ENCODE data around the gene UBL4A.

The UBL4A gene

GRCh38 chrX:154436983-154437752 is 49.2 kb downstream of the UBL4A start, which contains the start of gene GDI1:
Gene GDI1 (plus strand): TSS chrX:154437154. CDS start chrX:154437255, 101 bp downstream.
- Histone ChIP-seq H3K36me3 (ENCODE audit: insufficient read depth, low read length) (peaks cover 39% of the 10 kb centered on the region), H4K20me1 (ENCODE audit: insufficient read depth, low read length) (no peaks in the 10 kb centered on the region)

GRCh38 chrX:154436374-154436982 is 49.9 kb downstream of the UBL4A start:
- peaks cover 19% of the 10 kb centered on the region for H3K4me1 ChIP-seq (ENCODE audit: insufficient read depth, low read length, severe bottlenecking)
- no peaks in the 10 kb centered on the region for H3F3A ChIP-seq (ENCODE audit: insufficient read depth, low read length)
- peak overlapping the region; percentile 58 for H3K27ac ChIP-seq (ENCODE audit: low read depth, low read length, poor library complexity, severe bottlenecking)
- TF ChIP-seq EZH2 (IDR thresholded peaks at IDR 0.05; ENCODE audit: borderline replicate concordance, low read length) (no peak), CTCF (IDR thresholded peaks at IDR 0.05; ENCODE audit: low read length) (no peak)
- H2AFZ ChIP-seq (ENCODE audit: low read length) = no peak overlapping the region
- H3K9me3 ChIP-seq (ENCODE audit: low read length) = no peaks in the 10 kb centered on the region
- H3K4me2 ChIP-seq (ENCODE audit: low read length) = peak overlapping the region; percentile 96
- peaks cover 34% of the 10 kb centered on the region for H3K36me3 ChIP-seq (ENCODE audit: insufficient read depth, low read length)
- H3K4me3 ChIP-seq (ENCODE audit: low read depth, low read length, poor library complexity, severe bottlenecking) = peak overlapping the region; percentile 81
- H3K79me2 ChIP-seq (ENCODE audit: insufficient read depth, low read length) = peaks cover 7% of the 10 kb centered on the region; the same call in 1 of the 2 replicates
- peak overlapping the region; percentile 76 for H3K9ac ChIP-seq (ENCODE audit: low read length)
- H3K27me3 ChIP-seq (ENCODE audit: insufficient read depth, low read length) = no peaks in the 10 kb centered on the region
- no peaks in the 10 kb centered on the region for H3K9me2 ChIP-seq (ENCODE audit: low read depth, low read length)
- no peaks in the 10 kb centered on the region for H4K20me1 ChIP-seq (ENCODE audit: insufficient read depth, low read length)

More at GRCh38 chrX:154436983-154437752, 49.2 kb downstream of the UBL4A start, which contains the start of gene GDI1:
- H3K27ac ChIP-seq (ENCODE audit: low read depth, low read length, poor library complexity, severe bottlenecking) = peak within 1 kb of the TSS; percentile 58
- no peak within 1 kb of the TSS for H2AFZ ChIP-seq (ENCODE audit: low read length)
- H3K9me2 ChIP-seq (ENCODE audit: low read depth, low read length) = no peaks in the 10 kb centered on the region
- peaks cover 19% of the 10 kb centered on the region for H3K4me1 ChIP-seq (ENCODE audit: insufficient read depth, low read length, severe bottlenecking)
- H3K4me2 ChIP-seq (ENCODE audit: low read length) = peak within 1 kb of the TSS; percentile 96
- H3K79me2 ChIP-seq (ENCODE audit: insufficient read depth, low read length) = peaks cover 7% of the 10 kb centered on the region; the same call in 1 of the 2 replicates
- TF ChIP-seq EZH2 (IDR thresholded peaks at IDR 0.05; ENCODE audit: borderline replicate concordance, low read length) = no peak
- no peak for TF ChIP-seq CTCF (IDR thresholded peaks at IDR 0.05; ENCODE audit: low read length)
- no peaks in the 10 kb centered on the region for H3F3A ChIP-seq (ENCODE audit: insufficient read depth, low read length)
- no peaks in the 10 kb centered on the region for H3K9me3 ChIP-seq (ENCODE audit: low read length)
- no peaks in the 10 kb centered on the region for H3K27me3 ChIP-seq (ENCODE audit: insufficient read depth, low read length)
- H3K9ac ChIP-seq (ENCODE audit: low read length) = peak within 1 kb of the TSS; percentile 76
- peak within 1 kb of the TSS; percentile 81 for H3K4me3 ChIP-seq (ENCODE audit: low read depth, low read length, poor library complexity, severe bottlenecking)

- no peak overlapping the region for H3K4me3 ChIP-seq (ENCODE audit: low read depth, low read length, poor library complexity, severe bottlenecking)
- H3K9me2 ChIP-seq (ENCODE audit: low read depth, low read length) = no peaks in the 10 kb centered on the region
- H3K9me3 ChIP-seq (ENCODE audit: low read length) = no peaks in the 10 kb centered on the region
- H3K9ac ChIP-seq (ENCODE audit: low read length) = no peak overlapping the region
- H2AFZ ChIP-seq (ENCODE audit: low read length) = no peak overlapping the region
- peaks cover 7% of the 10 kb centered on the region; the same call in 1 of the 2 replicates for H3K79me2 ChIP-seq (ENCODE audit: insufficient read depth, low read length)
- no peak overlapping the region for H3K27ac ChIP-seq (ENCODE audit: low read depth, low read length, poor library complexity, severe bottlenecking)
- no peaks in the 10 kb centered on the region for H4K20me1 ChIP-seq (ENCODE audit: insufficient read depth, low read length)
- no peaks in the 10 kb centered on the region for H3F3A ChIP-seq (ENCODE audit: insufficient read depth, low read length)
- peaks cover 19% of the 10 kb centered on the region for H3K4me1 ChIP-seq (ENCODE audit: insufficient read depth, low read length, severe bottlenecking)
- H3K36me3 ChIP-seq (ENCODE audit: insufficient read depth, low read length) = peaks cover 29% of the 10 kb centered on the region
- H3K27me3 ChIP-seq (ENCODE audit: insufficient read depth, low read length) = no peaks in the 10 kb centered on the region
- no peak overlapping the region for H3K4me2 ChIP-seq (ENCODE audit: low read length)
- TF ChIP-seq EZH2 (IDR thresholded peaks at IDR 0.05; ENCODE audit: borderline replicate concordance, low read length) = no peak
- TF ChIP-seq CTCF (IDR thresholded peaks at IDR 0.05; ENCODE audit: low read length) = no peak
Observed at GRCh38 chrX:154435171-154435733, 51.2 kb downstream of the UBL4A start.

Data from OCI-LY1 (cell line).